Stimulated activated CD4-positive, alpha-beta T cell treated with anti-CD3 and anti-CD28 coated beads, Interleukin-4, amount 100 ng/mL, for 48 hours (primary cell): ENCODE data around the gene HID1.
A peak's percentile ranks its signal among the peaks of the same experiment; 100 is the strongest.
"Not testable (repeated sequence)": the region's sequence is repeated elsewhere in the genome, so short reads cannot be mapped to it uniquely, and the experiment has no call there.

Experiments used
- DNase-seq, 2 donors: peaks; one replicate each; pipeline ENCODE4 v3.0.0-alpha.2; 2020; ENCODE audit warnings: low read depth in 2 of 2

Gene HID1

GRCh38 chr17:74972107-74972972 is at the start of gene HID1:
Gene HID1, minus strand, starts transcription at chr17:74972759. Its CDS starts 103 bp downstream, at chr17:74972656.
- peak; percentile 68 to 75 for DNase-seq

GRCh38 chr17:75020331-75021110 is 48.0 kb upstream of the HID1 start:
- no peak for DNase-seq

- no peak for DNase-seq
Measured at GRCh38 chr17:75019710-75020109, 47.2 kb upstream of the HID1 start.

GRCh38 chr17:75019146-75019545 is 46.6 kb upstream of the HID1 start:
- DNase-seq: no peak

GRCh38 chr17:75013092-75013559 is 40.6 kb upstream of the HID1 start:
- no peak for DNase-seq

- peak; percentile 77 to 80 for DNase-seq
Measured at GRCh38 chr17:75012346-75013091, 40.0 kb upstream of the HID1 start, which contains the start of gene MRPL58. Gene MRPL58, plus strand, starts transcription at chr17:75012670. Its CDS starts 17 bp downstream, at chr17:75012687.

- DNase-seq: no peak
Measured at GRCh38 chr17:75012096-75012345, 39.5 kb upstream of the HID1 start.

- DNase-seq: no peak
Measured at GRCh38 chr17:75011401-75012095, 39.0 kb upstream of the HID1 start.

- no peak for DNase-seq
Measured at GRCh38 chr17:75010683-75011400, 38.3 kb upstream of the HID1 start.

- DNase-seq: no peak
Measured at GRCh38 chr17:75009139-75009724, 36.7 kb upstream of the HID1 start.

- DNase-seq: no peak
Measured at GRCh38 chr17:75008373-75008772, 35.8 kb upstream of the HID1 start.

- no peak for DNase-seq
Measured at GRCh38 chr17:75006653-75007052, 34.1 kb upstream of the HID1 start.

- not testable (repeated sequence) for DNase-seq
Measured at GRCh38 chr17:75006084-75006483, 33.5 kb upstream of the HID1 start.

- DNase-seq: no peak
Measured at GRCh38 chr17:75005291-75005690, 32.7 kb upstream of the HID1 start.

GRCh38 chr17:75004371-75004770 is 31.8 kb upstream of the HID1 start:
- DNase-seq: no peak

- no peak for DNase-seq
Measured at GRCh38 chr17:75003957-75004355, 31.4 kb upstream of the HID1 start.

- no peak for DNase-seq
Measured at GRCh38 chr17:75003070-75003956, 30.8 kb upstream of the HID1 start.

- no peak for DNase-seq
Measured at GRCh38 chr17:75001915-75002843, 29.6 kb upstream of the HID1 start.
